Chondrocyte (in vitro differentiated cells): ENCODE data around the gene DHRS12. TPM values are rescaled to one million over a fixed set of nuclear protein-coding genes. Genes with fewer than 3 reads are reported as not detected.
A peak's percentile ranks its signal among the peaks of the same experiment; 100 is the strongest.

Source experiments
- DNase-seq: peaks from one replicate; pipeline ENCODE4 v3.0.0; 2021; ENCODE audit warnings: mixed read lengths, low spot score
- H3K27ac Mint-ChIP-seq: one replicate; pipeline ENCODE4 v1.8.0; 2021; ENCODE audit warnings: mild to moderate bottlenecking, moderate library complexity, mixed read lengths; ENCODE audit not compliant: unreplicated experiment
- H3K27me3 Mint-ChIP-seq: 2 replicates; pipeline ENCODE4 v1.8.0; 2021; ENCODE audit warnings: low read depth, mixed read lengths
- H3K36me3 Mint-ChIP-seq: 2 replicates; pipeline ENCODE4 v1.8.0; 2021; ENCODE audit warnings: low read depth, mixed read lengths
- H3K4me1 Mint-ChIP-seq: 2 replicates; pipeline ENCODE4 v1.8.0; 2021; ENCODE audit warnings: low read depth, mild to moderate bottlenecking, mixed read lengths
- H3K4me3 Mint-ChIP-seq: one replicate; pipeline ENCODE4 v1.8.0; 2021; ENCODE audit warnings: mild to moderate bottlenecking, moderate library complexity, mixed read lengths; ENCODE audit not compliant: unreplicated experiment
- H3K9me3 Mint-ChIP-seq: 2 replicates; pipeline ENCODE4 v1.8.0; 2021; ENCODE audit warnings: low read depth, mixed read lengths
- CTCF ChIP-seq: fragments of 200-600 bp; sonication (generic); IDR thresholded peaks from 2 replicates; pipeline ENCODE4 v1.5.0; 2021; ENCODE audit warnings: antibody characterized with exemption, mild to moderate bottlenecking, moderate library complexity
- total RNA-seq: library from RNA; stranded (reverse); gene quantifications from 3 replicates; pipeline ENCODE4 v1.2.1, GENCODE V29; 2021

The DHRS12 gene
- total RNA-seq, 1 donor from 2014 or later = 7.6 TPM

GRCh38 chr13:51818781-51819511, 15.0 kb upstream of the DHRS12 start:
- Mint-ChIP-seq H3K36me3 (peaks cover 2% of the 10 kb centered on the region), H3K9me3 (no peaks in the 10 kb centered on the region), H3K4me3 (no peak overlapping the region), H3K27ac (peak overlapping the region; percentile 52), H3K4me1 (peaks cover 15% of the 10 kb centered on the region), H3K27me3 (peaks cover 17% of the 10 kb centered on the region)
- DNase-seq = no peak
- TF ChIP-seq CTCF = no peak

GRCh38 chr13:51818276-51818675, 14.3 kb upstream of the DHRS12 start:
- Mint-ChIP-seq H3K27me3 (peaks cover 17% of the 10 kb centered on the region), H3K36me3 (peaks cover 2% of the 10 kb centered on the region), H3K4me3 (no peak overlapping the region), H3K27ac (no peak overlapping the region), H3K4me1 (peaks cover 15% of the 10 kb centered on the region), H3K9me3 (no peaks in the 10 kb centered on the region)
- TF ChIP-seq CTCF = no peak
- DNase-seq = no peak

GRCh38 chr13:51817717-51818116, 13.8 kb upstream of the DHRS12 start:
- H3K36me3 Mint-ChIP-seq = peaks cover 2% of the 10 kb centered on the region
- no peak overlapping the region for H3K27ac Mint-ChIP-seq

GRCh38 chr13:51816604-51817249, 12.8 kb upstream of the DHRS12 start:
- no peak for DNase-seq
- H3K9me3 Mint-ChIP-seq = no peaks in the 10 kb centered on the region
- peaks cover 2% of the 10 kb centered on the region for H3K36me3 Mint-ChIP-seq
- peaks cover 16% of the 10 kb centered on the region for H3K27me3 Mint-ChIP-seq
- TF ChIP-seq CTCF = no peak
- no peak overlapping the region for H3K4me3 Mint-ChIP-seq
- peaks cover 19% of the 10 kb centered on the region for H3K4me1 Mint-ChIP-seq
- no peak overlapping the region for H3K27ac Mint-ChIP-seq

More at GRCh38 chr13:51817717-51818116, 13.8 kb upstream of the DHRS12 start:
- Mint-ChIP-seq H3K4me1 (peaks cover 15% of the 10 kb centered on the region), H3K4me3 (no peak overlapping the region), H3K9me3 (no peaks in the 10 kb centered on the region), H3K27me3 (peaks cover 17% of the 10 kb centered on the region)
- no peak for DNase-seq
- no peak for TF ChIP-seq CTCF

GRCh38 chr13:51815848-51816247, 11.9 kb upstream of the DHRS12 start:
- Mint-ChIP-seq H3K4me3 (no peak overlapping the region), H3K27ac (no peak overlapping the region), H3K9me3 (no peaks in the 10 kb centered on the region), H3K4me1 (peaks cover 19% of the 10 kb centered on the region), H3K36me3 (peaks cover 2% of the 10 kb centered on the region), H3K27me3 (peaks cover 11% of the 10 kb centered on the region)
- DNase-seq = no peak
- TF ChIP-seq CTCF = no peak
